HG03439 (cell line): Measurements from ENCODE around the gene CFL1.
"Not testable (repeated sequence)": the region's sequence is repeated elsewhere in the genome, so short reads cannot be mapped to it uniquely, and the experiment has no call there.

Experiments
- ATAC-seq: cut with Tn5 transposase; IDR thresholded peaks from one replicate; pipeline ENCODE4 v1.9.1; 2021; ENCODE audit warnings: mild to moderate bottlenecking, moderate library complexity; ENCODE audit not compliant: unreplicated experiment

CFL1 gene

GRCh38 chr11:65859812-65860277 lies 1.9 kb upstream of the CFL1 start:
- ATAC-seq: no peak

GRCh38 chr11:65859095-65859811 lies 1.3 kb upstream of the CFL1 start:
- peak; percentile 47 for ATAC-seq

GRCh38 chr11:65858681-65859087 lies 704 bp upstream of the CFL1 start:
- no peak for ATAC-seq

- peak; percentile 4 for ATAC-seq
Observed at GRCh38 chr11:65857500-65857852, 504 bp downstream of the CFL1 start.

- peak; percentile 29 for ATAC-seq
Observed at GRCh38 chr11:65856689-65857499, 1.1 kb downstream of the CFL1 start.

GRCh38 chr11:65855927-65856363 lies 2.0 kb downstream of the CFL1 start:
- no peak for ATAC-seq

GRCh38 chr11:65854852-65855837 lies 2.8 kb downstream of the CFL1 start:
- ATAC-seq: no peak

GRCh38 chr11:65854161-65854592 lies 3.8 kb downstream of the CFL1 start:
- ATAC-seq: no peak

GRCh38 chr11:65853246-65853979 lies 4.6 kb downstream of the CFL1 start:
- ATAC-seq: no peak

- ATAC-seq: no peak
Observed at GRCh38 chr11:65852508-65853245, 5.3 kb downstream of the CFL1 start.

- no peak for ATAC-seq
Observed at GRCh38 chr11:65851811-65852507, 6.0 kb downstream of the CFL1 start.

GRCh38 chr11:65851083-65851579 lies 6.8 kb downstream of the CFL1 start:
- no peak for ATAC-seq

GRCh38 chr11:65850217-65851082 lies 7.5 kb downstream of the CFL1 start:
- ATAC-seq: no peak

- ATAC-seq: no peak
Observed at GRCh38 chr11:65849771-65850216, 8.2 kb downstream of the CFL1 start.

GRCh38 chr11:65849366-65849765 lies 8.6 kb downstream of the CFL1 start:
- ATAC-seq: no peak

GRCh38 chr11:65848693-65849092 lies 9.3 kb downstream of the CFL1 start:
- not testable (repeated sequence) for ATAC-seq

GRCh38 chr11:65847746-65848145 lies 10.2 kb downstream of the CFL1 start:
- ATAC-seq: no peak
